K562 (cell line): ENCODE data around the gene OSBPL7. TPM values are rescaled to one million over a fixed set of nuclear protein-coding genes. Genes with fewer than 3 reads are reported as not detected.

Source experiments
- BRD9 ChIP-seq: fragments of 450-650 bp; IDR thresholded peaks from 2 replicates; pipeline ENCODE4 v1.6.1; 2018; ENCODE audit warnings: low read depth; ENCODE audit not compliant: partially characterized antibody
- FOXP4 ChIP-seq: sonication (generic); formaldehyde crosslinking; IDR thresholded peaks from 2 replicates; pipeline ENCODE4 v1.8.0; 2022; ENCODE audit warnings: mild to moderate bottlenecking, missing genetic modification reagents, borderline replicate concordance
- GATA2 ChIP-seq: sonication (generic); formaldehyde crosslinking; IDR thresholded peaks from 2 replicates; pipeline ENCODE4 v1.4.0; 2020; ENCODE audit warnings: mild to moderate bottlenecking, missing genetic modification reagents
- MECOM ChIP-seq: fragments of 250-450 bp; sonication (Bioruptor Pico); IDR thresholded peaks from 2 replicates; pipeline ENCODE4 v1.8.0; 2022; ENCODE audit warnings: inconsistent platforms
- MTA3 ChIP-seq: fragments of 450-650 bp; formaldehyde crosslinking; IDR thresholded peaks from 2 replicates; pipeline ENCODE4 v1.6.1; 2017; ENCODE audit warnings: mild to moderate bottlenecking, borderline replicate concordance
- NONO ChIP-seq, 2 experiments: fragments of 200-400 bp in 1 of 2; fragments of 450-650 bp in 1 of 2; formaldehyde crosslinking in 1 of 2; IDR thresholded peaks; 2 replicates each; pipeline ENCODE4 v1.6.1; 2017; ENCODE audit warnings: low read depth in 2 of 2, mild to moderate bottlenecking in 2 of 2, moderate library complexity in 2 of 2, low read length in 1 of 2
- SUPT5H ChIP-seq: fragments of 450-650 bp; IDR thresholded peaks from 2 replicates; pipeline ENCODE4 v1.6.1; 2016
- WHSC1 ChIP-seq: IDR thresholded peaks from one replicate; pipeline ENCODE4 v1.6.1; 2012; ENCODE audit warnings: low read length, control low read depth, inconsistent platforms
- ZBTB1 ChIP-seq: sonication (generic); formaldehyde crosslinking; IDR thresholded peaks from 2 replicates; pipeline ENCODE4 v1.8.1; 2023; ENCODE audit warnings: missing genetic modification reagents, low read depth, mild to moderate bottlenecking, borderline replicate concordance
- ZFP36 ChIP-seq: fragments of 150-350 bp; IDR thresholded peaks from 2 replicates; pipeline ENCODE4 v1.6.1; 2018; ENCODE audit warnings: low read length, low read depth; ENCODE audit not compliant: partially characterized antibody
- ZNF274 ChIP-seq: IDR thresholded peaks from 2 replicates; pipeline ENCODE4 v1.6.1; 2011; ENCODE audit warnings: low read depth, mild to moderate bottlenecking, low read length, moderate library complexity, borderline replicate concordance
- ZNF561 ChIP-seq: fragments of 450-650 bp; formaldehyde crosslinking; conservative IDR thresholded peaks from 2 replicates; pipeline ENCODE4 v1.4.0; 2020; ENCODE audit warnings: mild to moderate bottlenecking, moderate library complexity
- polyA plus RNA-seq, 8 experiments: library from polyadenylated mRNA; depleted of rRNA in 4 of 8; stranded (reverse) in 5 of 8; unstranded in 3 of 8; fragments of >200 nt; fragmentation: Nextera tagmentation in 2 of 8; fragmentation: Illumina TruSeq in 1 of 8; extraction: Ambion mirVana in 2 of 8; extraction: Trizol in 1 of 8; gene quantifications; 2 replicates each; pipeline versions ENCODE4 v1.2.1 to v1.2.3, GENCODE V29; 2011 to 2014; ENCODE audit warnings: inconsistent platforms in 1 of 8, missing spikeins in 1 of 8
- total RNA-seq, 7 experiments: library from RNA; depleted of rRNA in 6 of 7; stranded (reverse); fragments of >200 nt in 6 of 7; fragmentation: Illumina TruSeq in 2 of 7; extraction: Trizol in 2 of 7; gene quantifications; 2 replicates each; pipeline versions ENCODE4 v1.2.1 to v1.2.3, GENCODE V29; 2011 to 2021; ENCODE audit warnings: low replicate concordance in 1 of 7
- TF ChIP-seq, protein P1 (sequence below): fragments of 200-800 bp; sonication (Bioruptor generic); IDR thresholded peaks from 2 replicates; pipeline ENCODE4 v1.6.1; 2016; ENCODE audit warnings: missing genetic modification characterization, missing compliant biosample characterization
- TF ChIP-seq, protein P2 (sequence below): fragments of 250-450 bp; sonication (Bioruptor Pico); IDR thresholded peaks from 2 replicates; pipeline ENCODE4 v1.8.0; 2022; ENCODE audit warnings: inconsistent platforms
- TF ChIP-seq, protein P3 (sequence below): fragments of 450-650 bp; formaldehyde crosslinking; IDR thresholded peaks from 2 replicates; pipeline ENCODE4 v1.4.0; 2020; ENCODE audit warnings: mild to moderate bottlenecking, moderate library complexity
- TF ChIP-seq, protein P4 (sequence below), 2 experiments: IDR thresholded peaks; 2 replicates each; pipeline ENCODE4 v1.6.1; 2011; ENCODE audit warnings: borderline replicate concordance in 1 of 2, control low read depth in 1 of 2, low read depth in 1 of 2, low read length in 1 of 2, mild to moderate bottlenecking in 1 of 2, mixed read lengths in 1 of 2, moderate library complexity in 1 of 2; ENCODE audit not compliant: insufficient read depth in 1 of 2, insufficient read length in 1 of 2, poor library complexity in 1 of 2, severe bottlenecking in 1 of 2; ENCODE audit errors: extremely low read depth in 1 of 2

Gene OSBPL7
- total and polyA plus RNA-seq, 9 of the 15 experiments (the other 6 are each of a cell fraction or from before 2014, with no cell fraction given), result 0.32 to 11.9 (median 5.8) TPM

- TF ChIP-seq BRD9 (peak; percentile 70), FOXP4 (CRISPR knock-in tag) (0 out of 2 replicates have a peak, but pooled peaks have one; percentile 29), ZFP36 (peak; percentile 27), ZNF274 (no peak), GATA2 (CRISPR knock-in tag) (peak; percentile 99), NONO (IDR thresholded peaks at IDR 0.05; ENCODE audit: low read depth in 2 of 2, low read length in 1 of 2) (peak in 1 of 2 experiments; percentile 96; a peak in 2 of 4 replicates), MECOM (CRISPR knock-in tag) (peak; percentile 90), WHSC1 (no peak), ZBTB1 (CRISPR knock-in tag) (no peak), SUPT5H (no peak), ZNF561 (CRISPR knock-in tag) (no peak), MTA3 (peak; percentile 99)
- TF ChIP-seq, protein P1, sequence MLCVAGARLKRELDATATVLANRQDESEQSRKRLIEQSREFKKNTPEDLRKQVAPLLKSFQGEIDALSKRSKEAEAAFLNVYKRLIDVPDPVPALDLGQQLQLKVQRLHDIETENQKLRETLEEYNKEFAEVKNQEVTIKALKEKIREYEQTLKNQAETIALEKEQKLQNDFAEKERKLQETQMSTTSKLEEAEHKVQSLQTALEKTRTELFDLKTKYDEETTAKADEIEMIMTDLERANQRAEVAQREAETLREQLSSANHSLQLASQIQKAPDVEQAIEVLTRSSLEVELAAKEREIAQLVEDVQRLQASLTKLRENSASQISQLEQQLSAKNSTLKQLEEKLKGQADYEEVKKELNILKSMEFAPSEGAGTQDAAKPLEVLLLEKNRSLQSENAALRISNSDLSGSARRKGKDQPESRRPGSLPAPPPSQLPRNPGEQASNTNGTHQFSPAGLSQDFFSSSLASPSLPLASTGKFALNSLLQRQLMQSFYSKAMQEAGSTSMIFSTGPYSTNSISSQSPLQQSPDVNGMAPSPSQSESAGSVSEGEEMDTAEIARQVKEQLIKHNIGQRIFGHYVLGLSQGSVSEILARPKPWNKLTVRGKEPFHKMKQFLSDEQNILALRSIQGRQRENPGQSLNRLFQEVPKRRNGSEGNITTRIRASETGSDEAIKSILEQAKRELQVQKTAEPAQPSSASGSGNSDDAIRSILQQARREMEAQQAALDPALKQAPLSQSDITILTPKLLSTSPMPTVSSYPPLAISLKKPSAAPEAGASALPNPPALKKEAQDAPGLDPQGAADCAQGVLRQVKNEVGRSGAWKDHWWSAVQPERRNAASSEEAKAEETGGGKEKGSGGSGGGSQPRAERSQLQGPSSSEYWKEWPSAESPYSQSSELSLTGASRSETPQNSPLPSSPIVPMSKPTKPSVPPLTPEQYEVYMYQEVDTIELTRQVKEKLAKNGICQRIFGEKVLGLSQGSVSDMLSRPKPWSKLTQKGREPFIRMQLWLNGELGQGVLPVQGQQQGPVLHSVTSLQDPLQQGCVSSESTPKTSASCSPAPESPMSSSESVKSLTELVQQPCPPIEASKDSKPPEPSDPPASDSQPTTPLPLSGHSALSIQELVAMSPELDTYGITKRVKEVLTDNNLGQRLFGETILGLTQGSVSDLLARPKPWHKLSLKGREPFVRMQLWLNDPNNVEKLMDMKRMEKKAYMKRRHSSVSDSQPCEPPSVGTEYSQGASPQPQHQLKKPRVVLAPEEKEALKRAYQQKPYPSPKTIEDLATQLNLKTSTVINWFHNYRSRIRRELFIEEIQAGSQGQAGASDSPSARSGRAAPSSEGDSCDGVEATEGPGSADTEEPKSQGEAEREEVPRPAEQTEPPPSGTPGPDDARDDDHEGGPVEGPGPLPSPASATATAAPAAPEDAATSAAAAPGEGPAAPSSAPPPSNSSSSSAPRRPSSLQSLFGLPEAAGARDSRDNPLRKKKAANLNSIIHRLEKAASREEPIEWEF (CRISPR knock-in tag), result 0 out of 2 replicates have a peak, but pooled peaks have one; percentile 50
- TF ChIP-seq, protein P2, sequence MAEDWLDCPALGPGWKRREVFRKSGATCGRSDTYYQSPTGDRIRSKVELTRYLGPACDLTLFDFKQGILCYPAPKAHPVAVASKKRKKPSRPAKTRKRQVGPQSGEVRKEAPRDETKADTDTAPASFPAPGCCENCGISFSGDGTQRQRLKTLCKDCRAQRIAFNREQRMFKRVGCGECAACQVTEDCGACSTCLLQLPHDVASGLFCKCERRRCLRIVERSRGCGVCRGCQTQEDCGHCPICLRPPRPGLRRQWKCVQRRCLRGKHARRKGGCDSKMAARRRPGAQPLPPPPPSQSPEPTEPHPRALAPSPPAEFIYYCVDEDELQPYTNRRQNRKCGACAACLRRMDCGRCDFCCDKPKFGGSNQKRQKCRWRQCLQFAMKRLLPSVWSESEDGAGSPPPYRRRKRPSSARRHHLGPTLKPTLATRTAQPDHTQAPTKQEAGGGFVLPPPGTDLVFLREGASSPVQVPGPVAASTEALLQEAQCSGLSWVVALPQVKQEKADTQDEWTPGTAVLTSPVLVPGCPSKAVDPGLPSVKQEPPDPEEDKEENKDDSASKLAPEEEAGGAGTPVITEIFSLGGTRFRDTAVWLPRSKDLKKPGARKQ (CRISPR knock-in tag), result no peak
- TF ChIP-seq, protein P3, sequence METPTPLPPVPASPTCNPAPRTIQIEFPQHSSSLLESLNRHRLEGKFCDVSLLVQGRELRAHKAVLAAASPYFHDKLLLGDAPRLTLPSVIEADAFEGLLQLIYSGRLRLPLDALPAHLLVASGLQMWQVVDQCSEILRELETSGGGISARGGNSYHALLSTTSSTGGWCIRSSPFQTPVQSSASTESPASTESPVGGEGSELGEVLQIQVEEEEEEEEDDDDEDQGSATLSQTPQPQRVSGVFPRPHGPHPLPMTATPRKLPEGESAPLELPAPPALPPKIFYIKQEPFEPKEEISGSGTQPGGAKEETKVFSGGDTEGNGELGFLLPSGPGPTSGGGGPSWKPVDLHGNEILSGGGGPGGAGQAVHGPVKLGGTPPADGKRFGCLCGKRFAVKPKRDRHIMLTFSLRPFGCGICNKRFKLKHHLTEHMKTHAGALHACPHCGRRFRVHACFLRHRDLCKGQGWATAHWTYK, result peak; percentile 97
- TF ChIP-seq, protein P4, sequence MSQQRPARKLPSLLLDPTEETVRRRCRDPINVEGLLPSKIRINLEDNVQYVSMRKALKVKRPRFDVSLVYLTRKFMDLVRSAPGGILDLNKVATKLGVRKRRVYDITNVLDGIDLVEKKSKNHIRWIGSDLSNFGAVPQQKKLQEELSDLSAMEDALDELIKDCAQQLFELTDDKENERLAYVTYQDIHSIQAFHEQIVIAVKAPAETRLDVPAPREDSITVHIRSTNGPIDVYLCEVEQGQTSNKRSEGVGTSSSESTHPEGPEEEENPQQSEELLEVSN (IDR thresholded peaks at IDR 0.05; ENCODE audit: borderline replicate concordance in 1 of 2, extremely low read depth in 1 of 2, insufficient read depth in 1 of 2, insufficient read length in 1 of 2, low read depth in 1 of 2, low read length in 1 of 2, poor library complexity in 1 of 2, severe bottlenecking in 1 of 2), result peak in 1 of 2 experiments; percentile 30
Observed at GRCh38 chr17:47866941-47867340, 45.3 kb upstream of the OSBPL7 start (continued).
